Mammary epithelial cell (primary cell): ENCODE data around the gene SLC30A2.

ENCODE experiments used
- EZH2 ChIP-seq: IDR thresholded peaks from 2 replicates; pipeline ENCODE4 v1.6.1; 2012; ENCODE audit warnings: low read length, inconsistent platforms, borderline replicate concordance
- TF ChIP-seq, protein P1 (sequence below), 2 donors: IDR thresholded peaks in 1 of 2; conservative IDR thresholded peaks in 1 of 2; 2 replicates each; pipeline ENCODE4 v1.5.1; 2011 to 2012; ENCODE audit warnings: inconsistent platforms in 2 of 2, low read length in 2 of 2, mild to moderate bottlenecking in 2 of 2, control low read depth in 1 of 2, low read depth in 1 of 2; ENCODE audit not compliant: insufficient read depth in 1 of 2; ENCODE audit errors: extremely low read depth in 1 of 2

DNA sequence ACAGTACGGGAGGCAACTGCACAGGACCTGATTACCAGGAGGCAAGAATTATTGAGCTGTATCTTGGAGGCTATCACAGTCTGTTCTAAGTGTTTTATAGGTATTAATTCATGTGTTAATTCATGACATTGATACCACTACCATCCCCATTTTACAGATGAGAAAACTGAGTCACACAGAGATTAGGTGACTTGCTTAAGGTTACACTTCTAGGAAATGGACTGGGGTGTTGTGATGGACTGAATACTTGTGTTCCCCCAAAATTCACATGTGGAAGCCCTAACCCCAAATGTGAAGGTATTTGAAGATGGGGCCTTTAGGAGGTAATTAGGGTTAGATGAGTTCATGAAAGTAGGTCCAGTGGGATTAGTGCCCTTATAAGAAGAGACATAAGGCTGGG, 31.6 kb upstream of the SLC30A2 start:
- no peak for TF ChIP-seq EZH2
- TF ChIP-seq, protein P1, sequence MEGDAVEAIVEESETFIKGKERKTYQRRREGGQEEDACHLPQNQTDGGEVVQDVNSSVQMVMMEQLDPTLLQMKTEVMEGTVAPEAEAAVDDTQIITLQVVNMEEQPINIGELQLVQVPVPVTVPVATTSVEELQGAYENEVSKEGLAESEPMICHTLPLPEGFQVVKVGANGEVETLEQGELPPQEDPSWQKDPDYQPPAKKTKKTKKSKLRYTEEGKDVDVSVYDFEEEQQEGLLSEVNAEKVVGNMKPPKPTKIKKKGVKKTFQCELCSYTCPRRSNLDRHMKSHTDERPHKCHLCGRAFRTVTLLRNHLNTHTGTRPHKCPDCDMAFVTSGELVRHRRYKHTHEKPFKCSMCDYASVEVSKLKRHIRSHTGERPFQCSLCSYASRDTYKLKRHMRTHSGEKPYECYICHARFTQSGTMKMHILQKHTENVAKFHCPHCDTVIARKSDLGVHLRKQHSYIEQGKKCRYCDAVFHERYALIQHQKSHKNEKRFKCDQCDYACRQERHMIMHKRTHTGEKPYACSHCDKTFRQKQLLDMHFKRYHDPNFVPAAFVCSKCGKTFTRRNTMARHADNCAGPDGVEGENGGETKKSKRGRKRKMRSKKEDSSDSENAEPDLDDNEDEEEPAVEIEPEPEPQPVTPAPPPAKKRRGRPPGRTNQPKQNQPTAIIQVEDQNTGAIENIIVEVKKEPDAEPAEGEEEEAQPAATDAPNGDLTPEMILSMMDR (conservative IDR thresholded peaks at IDR 0.05 in 1 of 2, IDR thresholded peaks at IDR 0.05 in 1 of 2; ENCODE audit: extremely low read depth in 1 of 2, insufficient read depth in 1 of 2, low read depth in 1 of 2, low read length in 2 of 2) = no peak
